ENCODE measurements around the gene LDLRAD1.

LDLRAD1 gene

GRCh38 chr1:53959664-53960250, 58.2 kb downstream of the LDLRAD1 start:
- intact Hi-C loops (cut with DNase I): no loop called here
- no peak for DNase-seq

Data from posterior cingulate gyrus (tissue), 11 donors.